ENCODE data around the gene MBD4.
A peak's percentile ranks its signal among the peaks of the same experiment; 100 is the strongest.
"Not testable (repeated sequence)": the region's sequence is repeated elsewhere in the genome, so short reads cannot be mapped to it uniquely, and the experiment has no call there.

Gene MBD4

GRCh38 chr3:129403450-129403849 is 36.3 kb downstream of the MBD4 start:
- DNase-seq, result no peak

GRCh38 chr3:129402616-129403015 is 37.1 kb downstream of the MBD4 start:
- no peak for DNase-seq

- no peak for DNase-seq
These were observed 37.5 kb downstream of the MBD4 start for GRCh38 chr3:129402210-129402609.

GRCh38 chr3:129399895-129400357 is 39.8 kb downstream of the MBD4 start:
- no peak for DNase-seq

- peak; percentile 60 for DNase-seq
These were observed 40.4 kb downstream of the MBD4 start for GRCh38 chr3:129399145-129399894.

GRCh38 chr3:129398803-129399144 is 41.0 kb downstream of the MBD4 start:
- DNase-seq, result peak; percentile 13

- not testable (repeated sequence) for DNase-seq
These were observed 45.8 kb downstream of the MBD4 start for GRCh38 chr3:129393760-129394564.

GRCh38 chr3:129393271-129393670 is 46.5 kb downstream of the MBD4 start:
- DNase-seq, result no peak

- DNase-seq, result not testable (repeated sequence)
These were observed 47.5 kb downstream of the MBD4 start for GRCh38 chr3:129392106-129392887.

GRCh38 chr3:129391583-129391982 is 48.2 kb downstream of the MBD4 start:
- not testable (repeated sequence) for DNase-seq

- DNase-seq, result no peak
These were observed 50.2 kb downstream of the MBD4 start for GRCh38 chr3:129389572-129389937.

GRCh38 chr3:129388791-129389571 is 50.8 kb downstream of the MBD4 start:
- not testable (repeated sequence) for DNase-seq

- DNase-seq, result no peak
These were observed 52.3 kb downstream of the MBD4 start for GRCh38 chr3:129387487-129387886.

GRCh38 chr3:129386984-129387383 is 52.8 kb downstream of the MBD4 start:
- DNase-seq, result no peak

- not testable (repeated sequence) for DNase-seq
These were observed 54.2 kb downstream of the MBD4 start for GRCh38 chr3:129385507-129385906.

- DNase-seq, result no peak
These were observed 55.0 kb downstream of the MBD4 start for GRCh38 chr3:129384594-129385323.

- DNase-seq, result not testable (repeated sequence)
These were observed 55.6 kb downstream of the MBD4 start for GRCh38 chr3:129384103-129384502.

GRCh38 chr3:129383292-129383860 is 56.4 kb downstream of the MBD4 start:
- peak; percentile 42 for DNase-seq

- DNase-seq, result no peak
These were observed 57.4 kb downstream of the MBD4 start for GRCh38 chr3:129382366-129382765.
